Measurements from ENCODE around the gene AP4M1.

- TF ChIP-seq CTCF (IDR thresholded peaks at IDR 0.05; ENCODE audit: low read length) (no peak), EZH2 (IDR thresholded peaks at IDR 0.05; ENCODE audit: borderline replicate concordance, low read length) (no peak)
Measured at GRCh38 chr7:100063376-100063775, 38.1 kb upstream of the AP4M1 start.
